NCI-H510A (cell line): Measurements from ENCODE around the gene UBC.
"Not testable (repeated sequence)": the region's sequence is repeated elsewhere in the genome, so short reads cannot be mapped to it uniquely, and the experiment has no call there.

Experiments
- DNase-seq: peaks from one replicate; lab custom pipeline; 2025; lab: John Stamatoyannopoulos, UW

UBC gene

GRCh38 chr12:124931528-124931927 is 17.1 kb upstream of the UBC start:
- not testable (repeated sequence) for DNase-seq

- no peak for DNase-seq
Observed at GRCh38 chr12:124930586-124930985, 16.1 kb upstream of the UBC start.

GRCh38 chr12:124929649-124930419 is 15.4 kb upstream of the UBC start:
- no peak for DNase-seq

GRCh38 chr12:124928912-124929530 is 14.6 kb upstream of the UBC start:
- DNase-seq: no peak

- DNase-seq: no peak
Observed at GRCh38 chr12:124928095-124928911, 13.9 kb upstream of the UBC start.

GRCh38 chr12:124927201-124928094 is 13.0 kb upstream of the UBC start:
- DNase-seq: no peak

GRCh38 chr12:124925782-124926181 is 11.3 kb upstream of the UBC start:
- not testable (repeated sequence) for DNase-seq

- no peak for DNase-seq
Observed at GRCh38 chr12:124925117-124925516, 10.7 kb upstream of the UBC start.

- DNase-seq: no peak
Observed at GRCh38 chr12:124923905-124924734, 9.7 kb upstream of the UBC start.

GRCh38 chr12:124921200-124922031 is 7.0 kb upstream of the UBC start:
- DNase-seq: no peak

- no peak for DNase-seq
Observed at GRCh38 chr12:124920353-124920935, 6.0 kb upstream of the UBC start.

- no peak for DNase-seq
Observed at GRCh38 chr12:124919521-124920352, 5.3 kb upstream of the UBC start.

- not testable (repeated sequence) for DNase-seq
Observed at GRCh38 chr12:124918622-124918988, 4.2 kb upstream of the UBC start.

GRCh38 chr12:124917841-124918621 is 3.6 kb upstream of the UBC start:
- DNase-seq: no peak

- DNase-seq: no peak
Observed at GRCh38 chr12:124917135-124917840, 2.8 kb upstream of the UBC start.

GRCh38 chr12:124916374-124917134 is 2.1 kb upstream of the UBC start:
- no peak for DNase-seq
